SU-DHL-6 (cell line): ENCODE results near the gene ERO1A.

Source experiments
- H2AFZ ChIP-seq: fragments of 200-600 bp; sonication (generic); 2 replicates; pipeline ENCODE4 v1.6.1; 2014; ENCODE audit warnings: low read depth, mild to moderate bottlenecking, moderate library complexity, mixed read lengths, antibody characterized with exemption, low read length; ENCODE audit not compliant: severe bottlenecking
- H3F3A ChIP-seq: fragments of 200-600 bp; shearing (Covaris generic); 2 replicates; pipeline ENCODE4 v1.6.0; 2016; ENCODE audit warnings: antibody characterized with exemption, mild to moderate bottlenecking; ENCODE audit not compliant: insufficient read depth
- H3K27ac ChIP-seq: fragments of 200-600 bp; sonication (generic); 2 replicates; pipeline ENCODE4 v1.5.1; 2016; ENCODE audit warnings: low read depth, mild to moderate bottlenecking, low read length, moderate library complexity, mixed read lengths
- H3K27me3 ChIP-seq: fragments of 200-600 bp; sonication (generic), shearing (Covaris generic); 2 replicates; pipeline ENCODE4 v1.6.0; 2014; ENCODE audit warnings: mild to moderate bottlenecking, low read length
- H3K36me3 ChIP-seq: fragments of 200-600 bp; sonication (generic); 2 replicates; pipeline ENCODE4 v1.6.1; 2014; ENCODE audit warnings: mild to moderate bottlenecking, low read length, mixed read lengths
- H3K4me2 ChIP-seq: fragments of 300-600, 200-600 bp; shearing (Covaris generic), sonication (generic); 2 replicates; pipeline ENCODE4 v1.6.0; 2014; ENCODE audit warnings: low read length, low read depth, mild to moderate bottlenecking; ENCODE audit not compliant: poor library complexity, severe bottlenecking
- H3K4me3 ChIP-seq: fragments of 200-600 bp; sonication (generic); 2 replicates; pipeline ENCODE4 v1.5.1; 2014; ENCODE audit warnings: antibody characterized with exemption, low read length, mild to moderate bottlenecking, mixed read lengths; ENCODE audit not compliant: insufficient read depth, poor library complexity, severe bottlenecking
- H3K79me2 ChIP-seq: fragments of 200-600 bp; sonication (generic); 2 replicates; pipeline ENCODE4 v1.6.1; 2014; ENCODE audit warnings: mild to moderate bottlenecking, low read length, moderate library complexity; ENCODE audit not compliant: insufficient read depth
- H3K9ac ChIP-seq: fragments of 200-600 bp; sonication (generic); 2 replicates; pipeline ENCODE4 v1.7.0; 2014; ENCODE audit warnings: mild to moderate bottlenecking, low read length
- H3K9me2 ChIP-seq: fragments of 200-600 bp; sonication (generic); replicated peaks from 2 replicates; pipeline ENCODE4 v1.6.1; 2014; ENCODE audit warnings: low read length; ENCODE audit not compliant: insufficient read depth
- H3K9me3 ChIP-seq: fragments of 200-600 bp; sonication (generic); 2 replicates; pipeline ENCODE4 v1.6.1; 2014; ENCODE audit warnings: low read length, mixed read lengths; ENCODE audit not compliant: insufficient read depth
- H4K20me1 ChIP-seq: fragments of 200-600 bp; sonication (generic); 2 replicates; pipeline ENCODE4 v1.6.1; 2014; ENCODE audit warnings: low read depth, mild to moderate bottlenecking, antibody characterized with exemption, low read length, moderate library complexity, mixed read lengths
- CTCF ChIP-seq: fragments of 200-600 bp; sonication (generic); IDR thresholded peaks from one replicate; pipeline ENCODE4 v1.5.1; 2017; ENCODE audit warnings: antibody characterized with exemption, mild to moderate bottlenecking, low read length, moderate library complexity; ENCODE audit not compliant: insufficient read depth, poor library complexity, severe bottlenecking
- EZH2phosphoT487 ChIP-seq: fragments of 200-600 bp; sonication (generic), shearing (Covaris generic); conservative IDR thresholded peaks from 2 replicates; pipeline ENCODE4 v1.6.1; 2018; ENCODE audit warnings: mild to moderate bottlenecking, antibody characterized with exemption, low read length, moderate library complexity, mixed read lengths

ERO1A gene

DNA sequence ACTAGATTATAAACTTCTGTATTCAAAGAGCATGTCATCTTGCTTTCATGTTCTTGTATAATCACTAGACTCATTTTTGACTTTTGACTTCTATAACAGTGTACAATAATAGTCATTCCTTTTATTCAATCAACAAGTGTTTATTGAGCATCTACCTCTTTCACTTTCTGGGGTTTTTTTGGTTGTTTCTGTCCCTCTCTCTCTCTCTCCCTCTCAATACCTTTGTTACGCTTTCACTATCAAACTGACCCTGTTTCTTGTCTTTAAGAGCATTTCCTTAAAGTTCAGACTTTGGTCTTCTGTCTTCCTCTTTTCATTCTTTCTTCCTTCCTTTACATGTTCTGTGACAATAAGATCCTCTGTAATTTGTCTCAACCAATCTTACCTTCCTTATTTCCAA, 93.2 kb downstream of the ERO1A start:
- Histone ChIP-seq H4K20me1 (no peaks in the 10 kb centered on the region), H3K9ac (no peak overlapping the region), H3K27ac (no peak overlapping the region), H3K79me2 (no peaks in the 10 kb centered on the region), H3K9me2 (no peaks in the 10 kb centered on the region), H3K36me3 (no peaks in the 10 kb centered on the region), H3K4me3 (no peak overlapping the region), H3K4me2 (peak overlapping the region; percentile 32), H2AFZ (no peak overlapping the region), H3F3A (peaks cover 3% of the 10 kb centered on the region; the same call in 1 of the 2 replicates), H3K9me3 (no peaks in the 10 kb centered on the region), H3K27me3 (no peaks in the 10 kb centered on the region)
- TF ChIP-seq EZH2phosphoT487 (no peak), CTCF (no peak)

DNA sequence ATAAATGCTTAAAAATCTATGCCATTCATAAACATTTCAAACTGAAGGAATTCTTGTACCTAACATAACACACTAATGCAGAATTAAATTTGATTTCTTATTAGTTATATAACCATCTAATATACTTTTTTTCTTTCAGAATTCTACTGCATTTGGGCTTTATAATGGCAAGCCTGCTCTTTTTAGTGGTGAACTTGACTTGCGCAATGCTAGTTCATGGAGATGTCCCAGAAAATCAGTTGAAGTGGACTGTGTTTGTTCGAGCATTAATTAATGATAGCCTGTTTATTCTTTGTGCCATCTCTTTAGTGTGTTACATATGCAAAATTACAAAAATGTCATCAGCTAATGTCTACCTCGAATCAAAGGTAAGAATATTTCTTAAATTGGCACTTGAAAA, 95.4 kb downstream of the ERO1A start:
- TF ChIP-seq EZH2phosphoT487 (no peak), CTCF (no peak)
- Histone ChIP-seq H3K9me3 (no peaks in the 10 kb centered on the region), H3F3A (peaks cover 3% of the 10 kb centered on the region; the same call in 1 of the 2 replicates), H3K4me3 (no peak overlapping the region), H4K20me1 (no peaks in the 10 kb centered on the region), H2AFZ (no peak overlapping the region), H3K79me2 (no peaks in the 10 kb centered on the region), H3K36me3 (no peaks in the 10 kb centered on the region), H3K27me3 (no peaks in the 10 kb centered on the region), H3K9me2 (no peaks in the 10 kb centered on the region), H3K9ac (no peak overlapping the region), H3K4me2 (no peak overlapping the region), H3K27ac (no peak overlapping the region)

GRCh38 chr14:52598568-52598967, 96.8 kb downstream of the ERO1A start:
- no peak overlapping the region for H2AFZ ChIP-seq
- no peaks in the 10 kb centered on the region for H3K79me2 ChIP-seq
- no peak overlapping the region for H3K9ac ChIP-seq
- H3K9me3 ChIP-seq = no peaks in the 10 kb centered on the region
- no peaks in the 10 kb centered on the region for H3K9me2 ChIP-seq
- H3K4me2 ChIP-seq = no peak overlapping the region
- TF ChIP-seq EZH2phosphoT487 (no peak), CTCF (no peak)
- H3K27me3 ChIP-seq = no peaks in the 10 kb centered on the region
- H3K27ac ChIP-seq = no peak overlapping the region
- no peaks in the 10 kb centered on the region for H3K36me3 ChIP-seq
- peaks cover 3% of the 10 kb centered on the region; the same call in 1 of the 2 replicates for H3F3A ChIP-seq
- H3K4me3 ChIP-seq = no peak overlapping the region
- no peaks in the 10 kb centered on the region for H4K20me1 ChIP-seq
